Suprapubic skin (tissue), 3 donors: Measurements from ENCODE around the gene TBC1D22A.

ENCODE experiments used
- CTCF ChIP-seq, 2 donors: fragments of 200-600 bp in 1 of 2; fragments of 450-650 bp in 1 of 2; sonication (generic) in 1 of 2; IDR thresholded peaks; one replicate each; pipeline ENCODE4 v1.5.1; 2016 to 2019; ENCODE audit warnings: antibody characterized with exemption in 2 of 2, mild to moderate bottlenecking in 1 of 2, moderate library complexity in 1 of 2
- EP300 ChIP-seq: sonication (generic); formaldehyde crosslinking; IDR thresholded peaks from one replicate; pipeline ENCODE4 v1.6.1; 2017; ENCODE audit warnings: antibody characterized with exemption

DNA sequence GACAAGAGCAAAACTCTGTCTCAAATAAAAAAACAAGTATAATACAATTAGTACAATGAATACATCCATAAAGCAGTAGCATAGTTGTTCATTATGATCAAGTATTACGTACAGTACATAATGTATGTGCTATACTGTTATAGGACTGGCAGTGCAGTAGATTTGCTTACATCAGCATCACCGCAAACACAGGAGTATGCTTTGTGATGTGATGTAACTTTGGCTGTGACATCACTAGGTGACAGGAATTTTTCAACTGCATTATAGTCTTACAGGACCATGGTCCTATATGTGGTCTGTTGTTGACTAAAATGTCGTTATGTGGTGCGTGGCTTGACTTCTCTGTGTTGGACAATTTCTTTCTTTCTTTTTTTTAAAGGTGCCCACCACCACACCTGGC lies 16.6 kb downstream of the TBC1D22A start:
- TF ChIP-seq EP300 (no peak), CTCF (IDR thresholded peaks at IDR 0.05) (no peak)
